K562 (cell line): ENCODE data around the gene FLAD1.

ENCODE experiments used
- HDAC2 ChIP-seq: fragments of 450-650 bp; IDR thresholded peaks from 2 replicates; pipeline ENCODE4 v1.6.1; 2016; ENCODE audit warnings: mild to moderate bottlenecking
- HMGXB4 ChIP-seq: sonication (generic); formaldehyde crosslinking; IDR thresholded peaks from 2 replicates; pipeline ENCODE4 v1.8.1; 2023; ENCODE audit warnings: mild to moderate bottlenecking, missing genetic modification reagents
- NCOA6 ChIP-seq: fragments of 450-650 bp; IDR thresholded peaks from 2 replicates; pipeline ENCODE4 v1.6.1; 2017; ENCODE audit warnings: mild to moderate bottlenecking
- PHF20 ChIP-seq: fragments of 450-650 bp; IDR thresholded peaks from 2 replicates; pipeline ENCODE4 v1.6.1; 2018; ENCODE audit not compliant: partially characterized antibody
- TAF1 ChIP-seq: IDR thresholded peaks from 2 replicates; pipeline ENCODE4 v1.6.1; 2011; ENCODE audit warnings: mild to moderate bottlenecking, low read length, moderate library complexity; ENCODE audit not compliant: insufficient read depth, control insufficient read depth, severe bottlenecking; ENCODE audit errors: extremely low read depth

GRCh38 chr1:154940213-154940560, 43.0 kb upstream of the FLAD1 start:
- TF ChIP-seq TAF1: no peak
- TF ChIP-seq HMGXB4 (CRISPR knock-in tag): no peak
- TF ChIP-seq PHF20: no peak
- no peak for TF ChIP-seq NCOA6
- TF ChIP-seq HDAC2: no peak
